Subcutaneous abdominal adipose tissue (tissue), 5 donors: Measurements from ENCODE around the gene DOK6.

Experiments used
- H3K27ac ChIP-seq: one replicate; pipeline ENCODE4 v1.7.0; 2013; ENCODE audit warnings: low read depth, mild to moderate bottlenecking, inconsistent platforms, low read length, moderate library complexity
- H3K27me3 ChIP-seq, 5 donors: one replicate each; pipeline ENCODE4 v1.7.0; 2013; ENCODE audit warnings: low read length in 5 of 5, inconsistent platforms in 1 of 5; ENCODE audit not compliant: control insufficient read depth in 5 of 5, insufficient read depth in 4 of 5
- H3K36me3 ChIP-seq, 5 donors: one replicate each; pipeline ENCODE4 v1.7.0; 2013; ENCODE audit warnings: low read length in 5 of 5; ENCODE audit not compliant: control insufficient read depth in 5 of 5, insufficient read depth in 5 of 5
- H3K4me1 ChIP-seq, 5 donors: one replicate each; pipeline ENCODE4 v1.7.0; 2013; ENCODE audit warnings: low read length in 5 of 5, mild to moderate bottlenecking in 3 of 5, moderate library complexity in 1 of 5; ENCODE audit not compliant: control insufficient read depth in 5 of 5, insufficient read depth in 5 of 5
- H3K4me3 ChIP-seq, 5 donors: one replicate each; pipeline ENCODE4 v1.7.0; 2013; ENCODE audit warnings: low read length in 5 of 5, low read depth in 1 of 5
- H3K9ac ChIP-seq, 5 donors: one replicate each; pipeline ENCODE4 v1.7.0; 2013; ENCODE audit warnings: low read length in 5 of 5, mild to moderate bottlenecking in 4 of 5, moderate library complexity in 3 of 5
- H3K9me3 ChIP-seq, 5 donors: one replicate each; pipeline ENCODE4 v1.7.0; 2013; ENCODE audit warnings: low read length in 5 of 5; ENCODE audit not compliant: control insufficient read depth in 5 of 5
- donor health status: healthy.
- donor health status: healthy.
- donor health status: healthy.
- donor health status: healthy.
- donor health status: healthy.

Gene DOK6

DNA sequence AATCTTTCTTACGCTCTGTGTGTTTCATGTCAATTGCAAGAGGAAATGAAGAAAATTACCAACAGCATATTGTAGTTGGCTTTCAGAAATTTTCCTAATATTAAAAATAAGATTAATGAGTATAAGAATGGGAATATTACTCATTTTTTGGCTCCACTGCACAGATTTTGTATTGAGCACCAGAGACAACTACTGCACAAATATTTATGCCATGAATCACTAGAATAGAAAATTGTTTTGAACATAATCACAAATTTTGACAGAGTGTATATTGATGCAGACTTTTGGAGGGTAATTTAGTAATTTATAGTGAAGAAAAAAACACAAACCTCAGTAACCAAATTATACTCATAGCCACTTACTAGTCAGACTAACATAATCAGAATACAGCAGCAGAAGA, 118.3 kb downstream of the DOK6 start:
- Histone ChIP-seq H3K4me3 (no peak overlapping the region), H3K4me1 (no peaks in the 10 kb centered on the region), H3K36me3 (no peaks in the 10 kb centered on the region), H3K27me3 (no peaks in the 10 kb centered on the region), H3K27ac (no peak overlapping the region), H3K9me3 (no peaks in the 10 kb centered on the region), H3K9ac (no peak overlapping the region)

DNA sequence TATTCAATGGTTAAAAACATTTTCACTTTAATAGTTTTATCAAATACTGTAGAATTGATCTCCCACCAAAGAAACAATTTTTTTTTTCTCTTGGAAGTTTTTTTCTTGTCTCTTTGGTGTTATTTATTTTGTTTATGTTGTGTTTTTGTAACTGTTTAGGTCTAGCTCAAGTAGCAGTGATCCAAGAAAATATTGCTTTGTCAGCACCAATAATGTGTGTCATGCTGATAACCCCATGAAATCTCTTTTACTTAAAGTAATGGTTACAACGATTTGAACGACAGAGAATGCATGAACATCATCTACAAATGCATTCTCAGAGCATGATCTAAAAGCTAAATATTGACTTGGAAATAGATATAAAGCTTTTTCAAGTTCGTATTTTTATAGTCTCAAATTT, 122.9 kb downstream of the DOK6 start:
- Histone ChIP-seq H3K36me3 (no peaks in the 10 kb centered on the region), H3K4me3 (no peak overlapping the region), H3K27ac (no peak overlapping the region), H3K9ac (no peak overlapping the region), H3K27me3 (no peaks in the 10 kb centered on the region), H3K4me1 (no peaks in the 10 kb centered on the region), H3K9me3 (no peaks in the 10 kb centered on the region)

DNA sequence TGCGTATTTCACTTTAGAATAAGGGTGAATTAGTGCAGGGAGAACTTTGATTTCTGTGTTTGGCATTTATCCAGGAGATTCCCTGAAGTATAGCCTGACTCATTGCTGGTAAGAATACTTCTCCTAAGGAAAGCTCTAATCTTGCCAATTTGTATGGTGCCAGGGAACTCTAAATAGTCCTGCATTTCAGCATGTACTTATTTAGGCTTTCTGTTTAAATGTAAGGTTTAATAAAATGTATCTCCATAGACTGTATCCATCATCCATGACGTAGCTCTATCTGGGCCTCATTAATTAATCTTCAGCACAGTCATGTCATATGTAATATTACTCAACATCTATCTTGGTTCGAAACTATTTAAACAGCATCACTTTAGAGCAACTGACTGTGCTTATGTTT, 127.7 kb downstream of the DOK6 start:
- Histone ChIP-seq H3K9me3 (no peaks in the 10 kb centered on the region), H3K36me3 (no peaks in the 10 kb centered on the region), H3K27ac (no peak overlapping the region), H3K4me1 (no peaks in the 10 kb centered on the region), H3K9ac (no peak overlapping the region), H3K27me3 (no peaks in the 10 kb centered on the region), H3K4me3 (no peak overlapping the region)

DNA sequence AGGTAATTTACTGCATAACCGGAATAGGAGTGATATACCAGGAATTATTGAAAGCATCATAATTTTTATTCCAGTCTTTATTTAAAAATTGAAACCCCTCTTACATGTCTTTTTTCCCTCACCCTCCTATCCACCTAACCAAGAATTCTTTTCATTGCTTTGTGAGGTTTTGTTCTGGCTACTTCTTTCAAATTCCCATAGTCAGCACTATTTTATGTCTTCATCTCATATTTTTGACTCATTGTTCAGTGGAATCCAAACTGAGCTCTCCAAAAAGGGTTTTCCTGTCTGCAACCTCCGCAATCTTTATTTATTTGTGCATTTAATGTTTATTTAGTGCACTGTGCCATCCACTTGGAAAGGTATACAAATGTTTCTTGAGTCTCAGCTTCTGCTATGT, 128.5 kb downstream of the DOK6 start:
- Histone ChIP-seq H3K4me3 (no peak overlapping the region), H3K27me3 (no peaks in the 10 kb centered on the region), H3K36me3 (no peaks in the 10 kb centered on the region), H3K9me3 (no peaks in the 10 kb centered on the region), H3K9ac (no peak overlapping the region), H3K27ac (no peak overlapping the region), H3K4me1 (no peaks in the 10 kb centered on the region)

DNA sequence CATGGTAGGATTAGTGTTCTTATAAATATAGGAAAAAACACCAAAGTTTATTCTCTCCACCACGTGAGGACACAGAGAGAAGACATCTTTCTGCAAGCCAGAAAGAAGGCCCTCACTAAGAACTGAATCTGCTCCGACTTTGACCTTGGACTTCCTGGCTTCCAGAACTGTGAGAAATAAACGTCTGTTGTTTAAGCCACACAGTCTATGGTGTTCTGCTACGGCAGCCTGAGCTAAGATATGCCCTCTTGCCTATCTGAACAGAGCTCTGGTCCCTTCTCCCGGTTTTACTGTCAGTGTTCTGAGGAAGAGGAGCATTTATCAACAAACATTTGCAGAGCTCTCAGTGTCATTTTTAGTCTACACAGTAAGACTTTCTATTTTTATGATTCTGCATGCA, 131.3 kb downstream of the DOK6 start:
- Histone ChIP-seq H3K9ac (no peak overlapping the region), H3K4me1 (no peaks in the 10 kb centered on the region), H3K27ac (no peak overlapping the region), H3K9me3 (no peaks in the 10 kb centered on the region), H3K36me3 (no peaks in the 10 kb centered on the region), H3K4me3 (no peak overlapping the region), H3K27me3 (no peaks in the 10 kb centered on the region)

DNA sequence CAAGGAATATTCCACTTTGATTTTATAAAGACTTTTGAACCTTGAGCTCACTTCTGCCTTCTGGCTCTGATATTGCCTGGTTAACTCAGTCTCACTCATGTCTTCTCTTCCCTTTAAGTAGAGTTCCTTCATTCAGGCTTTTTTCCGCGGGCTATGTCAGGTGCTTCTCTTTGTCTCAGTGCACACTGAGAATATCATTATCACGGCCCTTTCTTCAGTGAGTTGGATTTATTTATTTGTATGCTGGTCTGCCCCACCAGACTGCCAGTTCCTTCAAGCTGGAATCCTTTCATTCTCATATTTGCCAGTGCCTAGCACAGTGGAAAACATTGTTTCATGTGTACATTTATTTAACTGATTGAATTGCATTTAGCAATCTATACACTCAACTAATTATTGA, 136.5 kb downstream of the DOK6 start:
- H3K27me3 ChIP-seq = no peaks in the 10 kb centered on the region
- no peaks in the 10 kb centered on the region for H3K4me1 ChIP-seq
- H3K27ac ChIP-seq = no peak overlapping the region
- H3K4me3 ChIP-seq = no peak overlapping the region
- no peak overlapping the region for H3K9ac ChIP-seq
- no peaks in the 10 kb centered on the region for H3K9me3 ChIP-seq
- no peaks in the 10 kb centered on the region for H3K36me3 ChIP-seq

DNA sequence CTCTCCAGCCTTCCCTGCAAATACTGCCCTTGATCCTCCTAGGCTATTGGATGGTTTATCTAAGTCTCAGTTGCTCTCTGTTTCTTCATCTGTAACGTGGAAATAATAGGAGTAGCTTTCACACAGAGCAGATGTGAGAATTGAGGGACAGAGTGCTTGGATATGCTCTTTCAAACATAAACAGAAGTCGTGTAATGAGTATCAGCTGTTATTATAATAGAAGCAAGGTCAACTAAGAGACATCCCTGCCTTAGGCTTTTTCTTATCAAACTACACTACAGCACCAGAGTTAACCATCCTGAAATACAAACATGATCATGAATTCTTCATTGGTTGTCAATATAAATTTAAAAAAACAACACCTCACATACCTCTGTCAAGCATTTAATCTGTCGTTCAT, 138.2 kb downstream of the DOK6 start:
- Histone ChIP-seq H3K9ac (no peak overlapping the region), H3K4me1 (no peaks in the 10 kb centered on the region), H3K27ac (no peak overlapping the region), H3K36me3 (no peaks in the 10 kb centered on the region), H3K4me3 (no peak overlapping the region), H3K9me3 (no peaks in the 10 kb centered on the region), H3K27me3 (no peaks in the 10 kb centered on the region)

DNA sequence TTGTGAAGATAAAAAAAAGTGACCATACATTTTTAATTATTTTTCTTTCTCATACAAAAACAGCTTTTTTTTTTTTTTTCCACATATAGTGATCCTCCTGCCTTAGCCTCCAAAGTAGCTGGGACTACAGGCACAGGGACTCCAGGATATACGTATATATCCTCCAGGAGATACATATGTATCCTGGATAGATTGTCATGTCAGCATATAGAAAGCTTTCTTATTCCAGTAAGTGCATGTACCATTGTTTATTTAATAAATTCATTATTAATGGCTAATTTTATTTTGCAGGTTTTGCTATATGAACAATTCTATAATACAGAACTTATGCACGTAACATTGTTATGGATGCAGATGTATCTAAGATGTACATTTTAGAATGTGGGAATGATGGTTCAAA, 138.7 kb downstream of the DOK6 start:
- Histone ChIP-seq H3K9me3 (no peaks in the 10 kb centered on the region), H3K4me1 (no peaks in the 10 kb centered on the region), H3K27me3 (no peaks in the 10 kb centered on the region), H3K4me3 (no peak overlapping the region), H3K27ac (no peak overlapping the region), H3K36me3 (no peaks in the 10 kb centered on the region), H3K9ac (no peak overlapping the region)

DNA sequence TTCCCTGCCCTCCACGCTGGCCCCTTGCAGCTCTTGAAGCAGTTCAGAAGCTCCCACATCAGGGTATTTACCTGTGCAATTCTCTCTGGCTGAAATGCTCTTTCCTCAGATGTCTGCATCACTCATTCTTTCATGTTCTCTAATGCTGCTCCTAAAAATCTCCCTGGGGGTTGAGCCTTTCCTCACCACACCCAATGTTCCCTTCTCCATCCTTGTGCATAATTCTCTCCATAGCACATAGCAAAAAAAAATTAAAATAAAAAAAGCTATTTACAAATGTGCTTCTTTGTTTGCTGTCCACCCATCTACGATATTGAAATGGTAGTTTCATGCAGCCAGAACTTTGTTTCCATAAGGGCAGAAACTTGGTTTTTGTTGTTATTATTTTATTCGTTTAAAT, 155.5 kb downstream of the DOK6 start:
- H3K9ac ChIP-seq = no peak overlapping the region
- no peak overlapping the region for H3K27ac ChIP-seq
- no peak overlapping the region for H3K4me3 ChIP-seq
- peaks cover 0 to 5% (median 4%) of the 10 kb centered on the region in 5 donors for H3K9me3 ChIP-seq
- no peaks in the 10 kb centered on the region for H3K36me3 ChIP-seq
- no peaks in the 10 kb centered on the region for H3K27me3 ChIP-seq
- no peaks in the 10 kb centered on the region for H3K4me1 ChIP-seq

DNA sequence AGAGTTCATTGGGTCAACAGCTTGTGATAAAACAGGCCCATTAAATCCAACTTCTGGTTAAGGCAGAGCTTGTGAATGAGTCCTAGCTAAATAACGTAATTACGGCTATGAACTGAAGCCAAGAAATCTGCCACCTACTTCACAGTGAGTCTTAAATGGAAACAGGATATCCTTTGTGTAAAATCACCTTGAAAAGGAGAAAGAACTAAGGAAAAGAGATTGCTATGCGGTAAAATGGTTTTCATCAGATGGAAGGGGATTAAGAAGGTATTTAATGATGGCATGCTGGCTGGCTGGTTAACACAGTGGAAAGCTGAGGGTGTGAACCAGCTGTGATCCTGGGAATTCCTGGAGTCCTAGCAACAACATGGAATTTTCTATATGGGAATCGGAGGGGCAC, 156.6 kb downstream of the DOK6 start:
- Histone ChIP-seq H3K4me3 (no peak overlapping the region), H3K4me1 (no peaks in the 10 kb centered on the region), H3K27ac (no peak overlapping the region), H3K9ac (no peak overlapping the region), H3K9me3 (peaks cover 0 to 5% (median 4%) of the 10 kb centered on the region in 5 donors), H3K36me3 (no peaks in the 10 kb centered on the region), H3K27me3 (no peaks in the 10 kb centered on the region)

DNA sequence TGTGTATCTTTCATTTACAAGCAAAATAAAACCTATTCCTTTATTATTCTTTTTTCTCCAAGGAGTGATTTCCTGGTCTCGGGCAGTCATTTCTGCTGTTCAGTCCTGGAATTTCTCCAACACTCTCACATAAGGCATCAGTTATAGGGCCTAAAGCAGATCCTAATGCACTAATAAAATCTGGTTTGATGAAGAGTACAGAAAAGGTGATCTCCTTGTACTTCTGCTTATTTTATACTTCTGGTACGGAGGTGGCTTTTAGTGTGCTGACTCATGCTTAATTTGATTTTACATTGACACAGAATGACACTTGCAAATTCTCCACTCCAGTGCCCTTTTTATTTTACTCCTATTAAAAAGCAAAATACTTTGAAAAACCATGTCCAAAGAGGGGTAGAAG, 157.4 kb downstream of the DOK6 start:
- Histone ChIP-seq H3K27ac (no peak overlapping the region), H3K4me1 (no peaks in the 10 kb centered on the region), H3K9ac (no peak overlapping the region), H3K4me3 (no peak overlapping the region), H3K9me3 (peaks cover 0 to 5% (median 4%) of the 10 kb centered on the region in 5 donors), H3K36me3 (no peaks in the 10 kb centered on the region), H3K27me3 (no peaks in the 10 kb centered on the region)
